Measurements from ENCODE around the gene IQSEC3. TPM values are rescaled to one million over a fixed set of nuclear protein-coding genes. Genes with fewer than 3 reads are reported as not detected.

The IQSEC3 gene
- total and polyA plus RNA-seq, 2 of the 13 experiments (the other 11 are each of a cell fraction or from before 2014, with no cell fraction given), result not detected

DNA sequence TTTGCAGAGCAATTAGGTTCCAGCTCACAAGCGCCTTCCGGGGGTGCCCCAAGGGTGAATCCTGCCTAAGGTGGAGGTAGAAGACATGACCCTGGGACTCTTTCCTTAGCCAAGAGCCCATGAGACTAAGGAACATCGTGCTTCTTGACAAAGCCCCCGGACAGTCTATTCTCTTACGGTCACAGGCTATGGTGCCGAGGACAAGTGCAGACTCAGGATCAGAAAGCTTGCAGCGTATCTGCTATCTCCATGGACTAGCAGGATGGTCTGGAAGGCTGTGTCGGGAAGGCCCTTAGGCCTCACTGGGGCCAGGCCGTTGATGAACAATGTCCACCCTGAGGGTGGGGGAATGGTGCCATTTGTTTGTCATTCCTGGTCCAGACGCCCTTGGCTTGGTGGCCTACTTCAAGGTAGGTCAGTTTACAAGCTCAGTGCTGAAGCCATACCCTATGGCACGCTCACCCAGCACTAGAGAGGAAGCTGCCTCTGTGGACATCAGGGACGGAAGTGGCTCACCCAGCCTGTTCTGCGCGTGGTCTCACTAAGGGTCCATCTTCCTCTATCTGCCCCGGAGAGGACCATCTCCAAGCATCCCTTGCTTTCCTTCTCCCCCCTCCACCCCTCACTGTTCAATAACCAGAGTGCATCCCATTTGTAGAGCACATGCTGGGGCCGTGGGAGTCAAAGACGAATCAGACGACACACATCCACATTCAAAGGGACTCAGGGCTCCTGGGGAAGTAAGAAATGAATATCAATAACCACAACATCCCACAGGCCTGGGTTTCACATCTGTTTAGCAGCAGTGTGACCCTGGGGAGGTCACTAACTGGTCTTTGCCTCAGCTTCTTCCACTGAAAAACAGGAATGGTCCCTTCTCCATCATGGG is 45.0 kb upstream of the IQSEC3 start (continued):
- TF ChIP-seq BRD4 (CRISPR knock-in tag; IDR thresholded peaks at IDR 0.05), result no peak
- TF ChIP-seq, protein P1, sequence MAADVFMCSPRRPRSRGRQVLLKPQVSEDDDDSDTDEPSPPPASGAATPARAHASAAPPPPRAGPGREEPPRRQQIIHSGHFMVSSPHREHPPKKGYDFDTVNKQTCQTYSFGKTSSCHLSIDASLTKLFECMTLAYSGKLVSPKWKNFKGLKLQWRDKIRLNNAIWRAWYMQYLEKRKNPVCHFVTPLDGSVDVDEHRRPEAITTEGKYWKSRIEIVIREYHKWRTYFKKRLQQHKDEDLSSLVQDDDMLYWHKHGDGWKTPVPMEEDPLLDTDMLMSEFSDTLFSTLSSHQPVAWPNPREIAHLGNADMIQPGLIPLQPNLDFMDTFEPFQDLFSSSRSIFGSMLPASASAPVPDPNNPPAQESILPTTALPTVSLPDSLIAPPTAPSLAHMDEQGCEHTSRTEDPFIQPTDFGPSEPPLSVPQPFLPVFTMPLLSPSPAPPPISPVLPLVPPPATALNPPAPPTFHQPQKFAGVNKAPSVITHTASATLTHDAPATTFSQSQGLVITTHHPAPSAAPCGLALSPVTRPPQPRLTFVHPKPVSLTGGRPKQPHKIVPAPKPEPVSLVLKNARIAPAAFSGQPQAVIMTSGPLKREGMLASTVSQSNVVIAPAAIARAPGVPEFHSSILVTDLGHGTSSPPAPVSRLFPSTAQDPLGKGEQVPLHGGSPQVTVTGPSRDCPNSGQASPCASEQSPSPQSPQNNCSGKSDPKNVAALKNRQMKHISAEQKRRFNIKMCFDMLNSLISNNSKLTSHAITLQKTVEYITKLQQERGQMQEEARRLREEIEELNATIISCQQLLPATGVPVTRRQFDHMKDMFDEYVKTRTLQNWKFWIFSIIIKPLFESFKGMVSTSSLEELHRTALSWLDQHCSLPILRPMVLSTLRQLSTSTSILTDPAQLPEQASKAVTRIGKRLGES (CRISPR knock-in tag; IDR thresholded peaks at IDR 0.05; ENCODE audit: borderline replicate concordance), result no peak
- TF ChIP-seq, protein P2, sequence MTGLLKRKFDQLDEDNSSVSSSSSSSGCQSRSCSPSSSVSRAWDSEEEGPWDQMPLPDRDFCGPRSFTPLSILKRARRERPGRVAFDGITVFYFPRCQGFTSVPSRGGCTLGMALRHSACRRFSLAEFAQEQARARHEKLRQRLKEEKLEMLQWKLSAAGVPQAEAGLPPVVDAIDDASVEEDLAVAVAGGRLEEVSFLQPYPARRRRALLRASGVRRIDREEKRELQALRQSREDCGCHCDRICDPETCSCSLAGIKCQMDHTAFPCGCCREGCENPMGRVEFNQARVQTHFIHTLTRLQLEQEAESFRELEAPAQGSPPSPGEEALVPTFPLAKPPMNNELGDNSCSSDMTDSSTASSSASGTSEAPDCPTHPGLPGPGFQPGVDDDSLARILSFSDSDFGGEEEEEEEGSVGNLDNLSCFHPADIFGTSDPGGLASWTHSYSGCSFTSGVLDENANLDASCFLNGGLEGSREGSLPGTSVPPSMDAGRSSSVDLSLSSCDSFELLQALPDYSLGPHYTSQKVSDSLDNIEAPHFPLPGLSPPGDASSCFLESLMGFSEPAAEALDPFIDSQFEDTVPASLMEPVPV (CRISPR knock-in tag; IDR thresholded peaks at IDR 0.05), result no peak
- TF ChIP-seq, protein P3, sequence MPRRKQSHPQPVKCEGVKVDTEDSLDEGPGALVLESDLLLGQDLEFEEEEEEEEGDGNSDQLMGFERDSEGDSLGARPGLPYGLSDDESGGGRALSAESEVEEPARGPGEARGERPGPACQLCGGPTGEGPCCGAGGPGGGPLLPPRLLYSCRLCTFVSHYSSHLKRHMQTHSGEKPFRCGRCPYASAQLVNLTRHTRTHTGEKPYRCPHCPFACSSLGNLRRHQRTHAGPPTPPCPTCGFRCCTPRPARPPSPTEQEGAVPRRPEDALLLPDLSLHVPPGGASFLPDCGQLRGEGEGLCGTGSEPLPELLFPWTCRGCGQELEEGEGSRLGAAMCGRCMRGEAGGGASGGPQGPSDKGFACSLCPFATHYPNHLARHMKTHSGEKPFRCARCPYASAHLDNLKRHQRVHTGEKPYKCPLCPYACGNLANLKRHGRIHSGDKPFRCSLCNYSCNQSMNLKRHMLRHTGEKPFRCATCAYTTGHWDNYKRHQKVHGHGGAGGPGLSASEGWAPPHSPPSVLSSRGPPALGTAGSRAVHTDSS (CRISPR knock-in tag; conservative IDR thresholded peaks at IDR 0.05), result no peak
- 0 out of 2 replicates have a peak, but pooled peaks have one; percentile 22 for TF ChIP-seq ZNF564 (CRISPR knock-in tag; IDR thresholded peaks at IDR 0.05)
- TF ChIP-seq ZBTB38 (CRISPR knock-in tag; IDR thresholded peaks at IDR 0.05), result peak; percentile 49
- TF ChIP-seq, protein P4, sequence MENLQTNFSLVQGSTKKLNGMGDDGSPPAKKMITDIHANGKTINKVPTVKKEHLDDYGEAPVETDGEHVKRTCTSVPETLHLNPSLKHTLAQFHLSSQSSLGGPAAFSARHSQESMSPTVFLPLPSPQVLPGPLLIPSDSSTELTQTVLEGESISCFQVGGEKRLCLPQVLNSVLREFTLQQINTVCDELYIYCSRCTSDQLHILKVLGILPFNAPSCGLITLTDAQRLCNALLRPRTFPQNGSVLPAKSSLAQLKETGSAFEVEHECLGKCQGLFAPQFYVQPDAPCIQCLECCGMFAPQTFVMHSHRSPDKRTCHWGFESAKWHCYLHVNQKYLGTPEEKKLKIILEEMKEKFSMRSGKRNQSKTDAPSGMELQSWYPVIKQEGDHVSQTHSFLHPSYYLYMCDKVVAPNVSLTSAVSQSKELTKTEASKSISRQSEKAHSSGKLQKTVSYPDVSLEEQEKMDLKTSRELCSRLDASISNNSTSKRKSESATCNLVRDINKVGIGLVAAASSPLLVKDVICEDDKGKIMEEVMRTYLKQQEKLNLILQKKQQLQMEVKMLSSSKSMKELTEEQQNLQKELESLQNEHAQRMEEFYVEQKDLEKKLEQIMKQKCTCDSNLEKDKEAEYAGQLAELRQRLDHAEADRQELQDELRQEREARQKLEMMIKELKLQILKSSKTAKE (CRISPR knock-in tag; IDR thresholded peaks at IDR 0.05; ENCODE audit: borderline replicate concordance), result no peak
- no peak for TF ChIP-seq MAFG (CRISPR knock-in tag; IDR thresholded peaks at IDR 0.05)
- TF ChIP-seq ZNF235 (CRISPR knock-in tag; IDR thresholded peaks at IDR 0.05; ENCODE audit: borderline replicate concordance), result no peak
- no peak for TF ChIP-seq TMF1 (CRISPR knock-in tag; IDR thresholded peaks at IDR 0.05; ENCODE audit: low read depth)
- TF ChIP-seq MEIS1 (CRISPR knock-in tag; IDR thresholded peaks at IDR 0.05; ENCODE audit: borderline replicate concordance), result no peak
- TF ChIP-seq, protein P5, sequence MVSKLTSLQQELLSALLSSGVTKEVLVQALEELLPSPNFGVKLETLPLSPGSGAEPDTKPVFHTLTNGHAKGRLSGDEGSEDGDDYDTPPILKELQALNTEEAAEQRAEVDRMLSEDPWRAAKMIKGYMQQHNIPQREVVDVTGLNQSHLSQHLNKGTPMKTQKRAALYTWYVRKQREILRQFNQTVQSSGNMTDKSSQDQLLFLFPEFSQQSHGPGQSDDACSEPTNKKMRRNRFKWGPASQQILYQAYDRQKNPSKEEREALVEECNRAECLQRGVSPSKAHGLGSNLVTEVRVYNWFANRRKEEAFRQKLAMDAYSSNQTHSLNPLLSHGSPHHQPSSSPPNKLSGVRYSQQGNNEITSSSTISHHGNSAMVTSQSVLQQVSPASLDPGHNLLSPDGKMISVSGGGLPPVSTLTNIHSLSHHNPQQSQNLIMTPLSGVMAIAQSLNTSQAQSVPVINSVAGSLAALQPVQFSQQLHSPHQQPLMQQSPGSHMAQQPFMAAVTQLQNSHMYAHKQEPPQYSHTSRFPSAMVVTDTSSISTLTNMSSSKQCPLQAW (CRISPR knock-in tag; IDR thresholded peaks at IDR 0.05), result no peak
- TF ChIP-seq ZNF34 (CRISPR knock-in tag; IDR thresholded peaks at IDR 0.05; ENCODE audit: borderline replicate concordance), result no peak
- no peak for TF ChIP-seq ZNF263 (CRISPR knock-in tag; IDR thresholded peaks at IDR 0.05)
- TF ChIP-seq, protein P6, sequence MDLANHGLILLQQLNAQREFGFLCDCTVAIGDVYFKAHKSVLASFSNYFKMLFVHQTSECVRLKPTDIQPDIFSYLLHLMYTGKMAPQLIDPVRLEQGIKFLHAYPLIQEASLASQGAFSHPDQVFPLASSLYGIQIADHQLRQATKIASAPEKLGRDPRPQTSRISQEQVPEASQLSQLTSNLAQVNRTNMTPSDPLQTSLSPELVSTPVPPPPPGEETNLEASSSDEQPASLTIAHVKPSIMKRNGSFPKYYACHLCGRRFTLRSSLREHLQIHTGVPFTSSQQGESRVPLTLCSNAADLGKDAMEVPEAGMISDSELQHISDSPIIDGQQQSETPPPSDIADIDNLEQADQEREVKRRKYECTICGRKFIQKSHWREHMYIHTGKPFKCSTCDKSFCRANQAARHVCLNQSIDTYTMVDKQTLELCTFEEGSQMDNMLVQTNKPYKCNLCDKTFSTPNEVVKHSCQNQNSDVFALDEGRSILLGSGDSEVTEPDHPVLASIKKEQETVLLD (CRISPR knock-in tag; IDR thresholded peaks at IDR 0.05; ENCODE audit: low read depth), result no peak
- TF ChIP-seq ZNF510 (CRISPR knock-in tag; IDR thresholded peaks at IDR 0.05; ENCODE audit: low read depth), result no peak
